GM12872 (cell line): ENCODE data around the gene ABI1.

Experiments used
- CTCF ChIP-seq: IDR thresholded peaks from 3 replicates; pipeline ENCODE4 v1.5.1; 2011; ENCODE audit warnings: low read depth, mild to moderate bottlenecking, low read length, moderate library complexity; ENCODE audit not compliant: insufficient read depth

Gene ABI1

GRCh38 chr10:26860443-26861204 lies at the start of gene ABI1:
TSS of gene ABI1 (minus strand) at chr10:26860958. CDS start at chr10:26860863, 95 bp downstream.
- no peak for TF ChIP-seq CTCF

DNA sequence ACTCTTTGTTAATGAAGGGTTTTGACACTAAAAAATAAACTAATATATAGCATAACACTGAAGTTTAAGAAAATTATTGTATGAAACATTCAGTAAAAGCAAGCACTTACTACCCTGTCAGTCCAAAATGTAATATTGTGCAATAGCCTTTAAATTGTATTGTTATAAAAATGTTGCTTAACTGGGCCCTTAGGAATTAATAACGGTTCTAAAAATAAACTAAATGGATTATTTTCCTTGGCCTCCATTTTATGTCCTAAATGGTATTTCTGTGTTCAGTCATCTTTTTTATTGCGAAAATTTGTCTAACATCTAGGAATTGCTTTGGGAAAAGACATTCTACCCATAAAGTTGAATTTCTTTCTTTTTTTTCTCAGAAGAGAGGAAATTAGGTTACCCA lies 49.0 kb upstream of the ABI1 start:
- TF ChIP-seq CTCF: no peak

- TF ChIP-seq CTCF: no peak
These were observed 42.9 kb upstream of the ABI1 start for GRCh38 chr10:26903431-26904217.

GRCh38 chr10:26890956-26891355 lies 30.2 kb upstream of the ABI1 start:
- peak; percentile 61 for TF ChIP-seq CTCF

DNA sequence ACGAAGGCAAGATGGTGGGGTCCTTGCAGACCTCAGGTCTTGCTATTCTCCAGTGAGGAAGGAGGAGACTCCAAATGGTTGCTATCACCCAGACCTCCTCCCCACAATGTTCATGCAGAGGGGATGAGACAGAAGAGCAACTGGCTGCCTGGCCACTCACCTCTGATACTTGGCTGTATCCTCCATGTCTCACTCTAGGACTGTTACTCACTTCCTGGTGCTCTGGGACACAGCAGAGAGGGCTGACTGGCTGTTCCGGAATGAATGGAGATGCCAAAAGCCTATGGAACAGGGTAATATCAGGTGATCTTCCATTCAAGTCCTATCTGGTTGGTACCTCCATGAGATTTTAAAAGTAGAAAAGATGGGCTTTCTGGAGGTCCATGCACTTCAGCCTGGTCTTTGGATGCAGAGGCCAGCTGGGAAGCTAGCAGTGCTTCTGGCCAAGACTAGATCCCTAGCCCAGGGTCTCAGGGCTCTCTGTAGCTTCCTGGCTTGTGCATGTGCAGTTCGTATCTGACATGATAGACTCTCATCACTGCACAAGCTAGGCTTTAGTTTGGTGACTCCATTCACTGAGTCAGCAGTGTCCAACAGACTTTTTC lies 27.0 kb upstream of the ABI1 start:
- no peak for TF ChIP-seq CTCF

DNA sequence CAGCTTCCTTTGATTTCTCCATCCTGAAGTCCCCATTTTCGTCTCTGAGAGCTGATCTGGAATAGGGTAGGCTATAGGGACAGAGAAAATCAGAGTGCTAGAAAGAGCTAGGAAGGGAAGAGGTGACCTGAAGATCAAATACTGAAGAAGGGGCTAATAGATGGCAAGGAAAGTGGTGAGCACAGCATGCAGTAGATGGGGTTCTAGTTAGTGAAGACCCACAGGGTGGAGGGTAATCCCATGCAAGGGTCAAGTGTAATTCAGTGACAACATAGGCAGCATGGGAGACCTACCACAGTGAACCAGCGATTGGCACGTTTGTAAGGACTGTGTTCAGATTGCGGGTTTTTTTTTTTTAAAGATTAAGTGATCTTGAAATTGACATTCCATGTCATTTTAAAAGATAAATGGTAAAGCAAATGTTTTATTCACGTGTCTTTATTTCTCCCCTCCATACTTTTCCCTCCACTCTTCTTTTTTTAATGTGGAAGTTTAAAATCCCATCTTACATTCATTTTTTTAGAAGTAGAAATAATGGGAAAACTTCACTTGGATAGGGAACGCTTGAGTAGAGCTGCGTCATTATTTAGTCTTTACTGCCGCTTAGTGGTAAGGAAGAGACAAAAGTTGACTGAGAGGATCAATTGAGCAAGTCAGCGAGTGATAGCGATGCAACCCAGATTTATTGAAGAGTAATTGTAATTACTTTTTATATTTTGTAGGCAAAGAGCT lies 21.0 kb upstream of the ABI1 start:
- TF ChIP-seq CTCF: peak; percentile 74

- TF ChIP-seq CTCF: no peak
These were observed 19.0 kb upstream of the ABI1 start for GRCh38 chr10:26879744-26880143.
